Dermis blood vessel endothelial cell (primary cell): ENCODE measurements around the gene CST7. TPM values are rescaled to one million over a fixed set of nuclear protein-coding genes. Genes with fewer than 3 reads are reported as not detected.

Experiments used
- DNase-seq: peaks from one replicate; pipeline ENCODE4 v3.0.0; 2010
- total RNA-seq: library from RNA; depleted of rRNA; stranded (reverse); fragments of >200 nt; gene quantifications from 2 replicates; pipeline ENCODE4 v1.2.3, GENCODE V29; 2014

CST7 gene
- total RNA-seq, 1 donor from 2014 or later = not detected

DNA sequence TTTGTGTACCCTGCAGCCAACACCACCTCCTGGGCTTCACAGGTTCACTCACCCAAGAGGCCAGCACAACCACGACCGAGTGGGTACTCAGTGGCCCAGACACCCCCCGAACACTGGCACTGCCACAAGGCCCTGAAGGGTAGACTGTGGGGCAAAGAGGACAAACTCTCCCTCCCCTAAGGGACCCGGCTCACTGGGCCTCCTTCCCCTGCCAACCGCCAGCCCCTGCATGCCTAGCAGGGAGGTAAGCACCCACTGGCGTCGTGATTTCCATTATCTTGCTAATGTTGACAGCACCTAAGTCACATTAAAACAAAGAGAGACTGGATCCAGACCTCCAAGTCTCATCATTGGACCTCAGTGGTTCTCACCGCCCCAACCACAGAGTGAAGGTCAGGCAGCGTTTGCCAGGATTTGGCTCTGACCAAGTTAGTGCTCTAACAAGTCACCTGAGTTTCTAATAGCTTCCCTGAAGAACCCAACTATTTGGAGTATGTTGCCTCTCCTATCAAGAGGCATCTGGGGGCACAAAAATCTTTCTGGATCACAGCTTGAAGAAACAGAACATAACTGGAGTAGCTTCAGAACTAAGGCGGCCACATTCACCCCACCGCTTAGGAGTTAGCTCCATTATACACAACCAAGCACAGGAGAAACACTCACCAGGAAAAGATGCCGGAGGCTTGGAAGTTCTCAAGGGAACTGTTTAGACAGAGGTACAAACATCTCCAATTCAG, 57.5 kb downstream of the CST7 start:
- no peak for DNase-seq

DNA sequence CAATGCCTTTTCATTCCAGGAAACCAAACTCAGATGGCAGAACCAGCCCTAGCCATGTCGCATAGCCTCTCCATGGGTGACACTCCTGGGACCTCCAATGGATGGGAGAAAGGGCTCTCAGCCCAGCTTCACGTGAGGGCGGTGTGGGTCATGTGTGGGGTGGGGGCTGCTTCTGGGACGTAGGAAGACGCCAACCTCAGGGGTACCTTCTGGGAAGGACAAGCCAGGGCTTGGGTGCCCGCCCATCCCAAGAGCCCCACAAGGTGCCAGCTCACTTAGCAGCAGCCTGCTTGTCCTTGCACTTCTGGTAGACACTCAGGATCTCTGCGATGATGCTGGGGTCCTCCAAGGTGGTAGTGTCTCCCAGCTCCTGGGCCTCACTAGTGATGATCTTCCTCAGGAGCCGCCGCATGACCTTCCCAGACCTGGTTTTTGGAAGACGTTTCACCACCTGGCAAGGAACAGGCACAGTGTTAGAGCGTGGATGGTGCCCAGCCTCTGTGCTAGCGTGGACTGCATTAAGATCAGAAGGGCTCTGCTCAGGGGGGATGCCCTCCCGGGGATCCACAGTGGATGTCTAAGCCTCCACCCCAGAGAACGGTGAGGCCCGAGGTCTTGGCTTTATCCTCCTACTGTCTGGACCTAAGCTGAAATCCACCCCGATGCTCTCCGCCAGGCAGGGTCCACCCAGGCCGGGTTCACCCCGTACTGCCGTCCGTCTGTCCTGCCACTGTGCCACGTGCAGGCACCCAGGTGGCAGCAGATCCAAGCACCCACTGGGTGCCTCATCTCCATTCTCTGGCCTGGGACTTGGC, 58.6 kb downstream of the CST7 start:
- no peak for DNase-seq

DNA sequence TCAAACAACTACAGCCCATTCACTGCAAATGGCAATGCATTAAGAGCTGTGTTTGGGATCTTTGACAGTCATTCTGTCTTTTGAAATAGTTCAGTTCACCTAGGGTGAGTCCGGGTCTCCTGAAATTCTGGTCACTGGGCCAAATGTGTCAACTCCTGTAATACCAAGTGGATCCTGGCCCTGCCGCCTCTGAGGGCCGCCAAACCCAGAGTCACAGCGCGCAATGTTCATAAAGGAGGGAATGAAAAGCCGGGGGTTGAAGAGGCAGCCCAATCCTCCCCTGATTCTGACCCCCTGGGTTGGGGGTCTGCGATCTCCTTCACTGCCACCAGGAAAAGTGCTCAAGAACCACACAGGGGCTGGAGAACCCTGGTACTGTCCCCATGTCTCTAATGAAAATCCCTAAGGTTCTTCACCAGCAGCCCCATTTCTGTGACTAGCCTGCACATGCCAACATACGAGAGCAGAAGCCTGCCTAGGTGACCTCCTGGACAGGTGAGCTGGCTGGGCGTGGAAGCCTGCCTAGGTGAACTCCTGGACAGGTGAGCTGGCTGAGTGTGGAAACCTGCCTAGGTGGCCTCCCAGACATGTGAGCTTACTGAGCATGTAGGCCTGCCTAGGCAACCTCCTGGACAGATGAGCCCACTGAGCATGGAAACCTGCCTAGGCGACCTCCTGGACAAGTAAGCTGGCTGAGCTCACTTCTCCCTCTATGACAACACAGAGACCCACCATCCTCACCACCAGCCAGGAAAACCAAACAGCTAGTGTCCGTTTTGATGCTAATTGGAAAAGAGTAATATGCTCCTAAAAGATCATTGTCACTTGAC, 59.5 kb downstream of the CST7 start:
- no peak for DNase-seq

Other genes with a start within 250 kb of the CST7 start
- 90.7 and 94.6 TPM in 2 replicates for gene APMAP, start 43.5 kb downstream of the CST7 start, total RNA-seq
- 39.6 and 52.1 TPM in 2 replicates for gene ACSS1, start 108.9 kb downstream of the CST7 start, total RNA-seq
- not detected in 2 replicates for gene VSX1, start 132.9 kb downstream of the CST7 start, total RNA-seq
- 65.8 and 70.8 TPM in 2 replicates for gene ENTPD6, start 246.4 kb downstream of the CST7 start, total RNA-seq